GM12874 (cell line): Measurements from ENCODE around the gene TM4SF4.

Experiments
- TF ChIP-seq, protein P1 (sequence below): IDR thresholded peaks from 2 replicates; pipeline ENCODE4 v1.5.1; 2011; ENCODE audit warnings: low read depth, mild to moderate bottlenecking, control low read depth, low read length, moderate library complexity; ENCODE audit not compliant: insufficient read depth

The TM4SF4 gene

GRCh38 chr3:149473357-149474249 lies 894 bp upstream of the TM4SF4 start:
- TF ChIP-seq, protein P1, sequence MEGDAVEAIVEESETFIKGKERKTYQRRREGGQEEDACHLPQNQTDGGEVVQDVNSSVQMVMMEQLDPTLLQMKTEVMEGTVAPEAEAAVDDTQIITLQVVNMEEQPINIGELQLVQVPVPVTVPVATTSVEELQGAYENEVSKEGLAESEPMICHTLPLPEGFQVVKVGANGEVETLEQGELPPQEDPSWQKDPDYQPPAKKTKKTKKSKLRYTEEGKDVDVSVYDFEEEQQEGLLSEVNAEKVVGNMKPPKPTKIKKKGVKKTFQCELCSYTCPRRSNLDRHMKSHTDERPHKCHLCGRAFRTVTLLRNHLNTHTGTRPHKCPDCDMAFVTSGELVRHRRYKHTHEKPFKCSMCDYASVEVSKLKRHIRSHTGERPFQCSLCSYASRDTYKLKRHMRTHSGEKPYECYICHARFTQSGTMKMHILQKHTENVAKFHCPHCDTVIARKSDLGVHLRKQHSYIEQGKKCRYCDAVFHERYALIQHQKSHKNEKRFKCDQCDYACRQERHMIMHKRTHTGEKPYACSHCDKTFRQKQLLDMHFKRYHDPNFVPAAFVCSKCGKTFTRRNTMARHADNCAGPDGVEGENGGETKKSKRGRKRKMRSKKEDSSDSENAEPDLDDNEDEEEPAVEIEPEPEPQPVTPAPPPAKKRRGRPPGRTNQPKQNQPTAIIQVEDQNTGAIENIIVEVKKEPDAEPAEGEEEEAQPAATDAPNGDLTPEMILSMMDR = no peak

DNA sequence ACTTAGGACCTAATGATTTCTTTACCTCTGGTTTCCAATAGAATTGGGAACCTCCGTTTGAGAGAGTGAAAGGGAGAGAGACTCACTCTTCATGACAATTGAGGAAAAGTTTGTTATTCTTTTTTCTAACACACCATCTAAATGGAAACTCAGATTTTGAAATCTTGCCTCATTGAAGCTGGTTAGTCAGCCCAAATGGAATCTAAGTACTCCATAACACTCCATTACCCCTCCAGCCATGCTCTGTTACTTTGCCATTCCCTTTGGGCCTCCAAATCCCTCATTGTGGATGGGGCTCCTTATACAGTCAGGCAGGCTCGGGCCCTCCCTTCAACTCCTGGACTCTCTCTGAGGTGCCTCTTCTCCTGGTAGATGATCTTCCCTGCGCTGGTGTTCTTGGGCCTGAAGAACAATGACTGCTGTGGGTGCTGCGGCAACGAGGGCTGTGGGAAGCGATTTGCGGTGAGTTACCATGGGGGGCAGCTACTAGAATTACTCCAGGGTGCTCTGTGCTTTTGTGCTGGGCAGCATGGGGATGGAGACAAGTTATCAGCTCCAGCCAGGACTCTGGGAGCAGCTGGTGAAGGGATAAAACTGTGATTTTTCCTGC lies 1.1 kb downstream of the TM4SF4 start:
- TF ChIP-seq, protein P1 = no peak

GRCh38 chr3:149476225-149476624 lies 1.7 kb downstream of the TM4SF4 start:
- TF ChIP-seq, protein P1 = no peak

DNA sequence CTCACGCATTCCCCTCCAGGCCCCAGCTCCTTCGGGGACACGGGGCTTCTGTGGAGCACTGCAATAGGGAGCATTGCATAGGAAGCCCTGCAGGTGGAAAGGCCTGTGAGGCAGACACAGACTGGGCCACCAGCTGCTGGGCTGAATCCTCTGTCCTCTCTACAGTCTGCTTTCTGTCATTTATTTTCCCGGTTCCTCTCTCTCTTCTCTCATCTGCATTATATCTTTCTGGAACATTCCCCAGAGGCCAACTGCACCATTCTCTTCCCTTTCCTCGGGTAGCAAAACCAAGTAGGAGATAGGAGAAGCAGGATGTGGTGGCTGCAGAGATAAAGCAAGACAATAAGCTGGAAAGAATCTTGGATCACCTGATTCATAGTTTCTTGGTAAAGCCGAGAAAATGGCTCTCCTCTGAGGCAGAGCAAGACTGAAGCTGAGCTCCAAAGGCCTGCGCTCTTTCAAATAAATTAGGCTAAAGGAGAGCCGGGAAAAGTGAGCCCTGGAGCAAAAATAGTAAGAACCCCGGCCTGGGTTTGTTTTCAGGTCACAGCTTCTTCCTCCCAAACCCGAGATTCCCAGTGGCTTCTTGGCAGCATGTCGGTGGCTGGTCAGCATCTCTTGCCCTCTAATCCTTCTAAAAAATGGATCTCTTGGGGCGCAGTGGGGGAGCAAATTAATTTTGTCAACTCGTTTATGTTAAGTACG lies 5.3 kb downstream of the TM4SF4 start:
- TF ChIP-seq, protein P1 = no peak

DNA sequence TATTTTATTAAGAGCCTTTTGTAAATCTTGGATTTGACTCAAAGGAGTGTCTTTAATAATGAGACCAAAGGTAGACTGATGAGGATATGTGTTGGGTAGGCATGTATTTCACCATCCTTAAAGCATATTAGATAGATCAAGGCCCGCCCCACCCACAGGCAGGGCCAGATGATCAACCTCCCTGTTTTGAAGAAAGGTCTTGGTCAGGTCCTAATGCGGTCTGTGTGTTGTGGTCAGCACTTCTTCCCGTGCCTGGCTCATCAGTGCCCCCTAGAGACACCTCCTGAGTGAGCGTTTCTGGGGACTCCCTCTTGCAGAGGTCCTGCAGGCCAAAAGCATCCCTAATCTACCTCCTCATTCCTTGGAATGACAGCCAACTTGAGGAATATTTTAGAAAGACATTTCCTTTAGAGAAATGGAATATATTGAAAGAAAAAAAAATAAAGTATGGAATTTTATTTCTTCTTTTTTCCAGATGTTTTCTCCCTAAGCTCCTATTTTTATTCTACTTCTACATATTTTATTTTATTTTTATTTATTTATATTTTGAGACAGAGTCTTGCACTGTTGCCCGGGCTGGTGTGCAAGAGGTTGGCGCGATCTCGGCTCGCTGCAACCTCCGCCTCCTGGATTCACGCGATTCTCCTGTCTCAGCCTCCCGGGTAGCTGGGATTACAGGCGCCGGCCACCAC lies 6.0 kb downstream of the TM4SF4 start:
- TF ChIP-seq, protein P1 = peak; percentile 92

GRCh38 chr3:149481056-149481455 lies 6.6 kb downstream of the TM4SF4 start:
- TF ChIP-seq, protein P1 = no peak
